HG02981 (cell line): ENCODE results near the gene CFLAR.
A peak's percentile ranks its signal among the peaks of the same experiment; 100 is the strongest.
"Not testable (repeated sequence)": the region's sequence is repeated elsewhere in the genome, so short reads cannot be mapped to it uniquely, and the experiment has no call there.

Experiments
- ATAC-seq: cut with Tn5 transposase; IDR thresholded peaks from one replicate; pipeline ENCODE4 v1.9.1; 2021; ENCODE audit warnings: mild to moderate bottlenecking, moderate library complexity; ENCODE audit not compliant: unreplicated experiment

CFLAR gene

DNA sequence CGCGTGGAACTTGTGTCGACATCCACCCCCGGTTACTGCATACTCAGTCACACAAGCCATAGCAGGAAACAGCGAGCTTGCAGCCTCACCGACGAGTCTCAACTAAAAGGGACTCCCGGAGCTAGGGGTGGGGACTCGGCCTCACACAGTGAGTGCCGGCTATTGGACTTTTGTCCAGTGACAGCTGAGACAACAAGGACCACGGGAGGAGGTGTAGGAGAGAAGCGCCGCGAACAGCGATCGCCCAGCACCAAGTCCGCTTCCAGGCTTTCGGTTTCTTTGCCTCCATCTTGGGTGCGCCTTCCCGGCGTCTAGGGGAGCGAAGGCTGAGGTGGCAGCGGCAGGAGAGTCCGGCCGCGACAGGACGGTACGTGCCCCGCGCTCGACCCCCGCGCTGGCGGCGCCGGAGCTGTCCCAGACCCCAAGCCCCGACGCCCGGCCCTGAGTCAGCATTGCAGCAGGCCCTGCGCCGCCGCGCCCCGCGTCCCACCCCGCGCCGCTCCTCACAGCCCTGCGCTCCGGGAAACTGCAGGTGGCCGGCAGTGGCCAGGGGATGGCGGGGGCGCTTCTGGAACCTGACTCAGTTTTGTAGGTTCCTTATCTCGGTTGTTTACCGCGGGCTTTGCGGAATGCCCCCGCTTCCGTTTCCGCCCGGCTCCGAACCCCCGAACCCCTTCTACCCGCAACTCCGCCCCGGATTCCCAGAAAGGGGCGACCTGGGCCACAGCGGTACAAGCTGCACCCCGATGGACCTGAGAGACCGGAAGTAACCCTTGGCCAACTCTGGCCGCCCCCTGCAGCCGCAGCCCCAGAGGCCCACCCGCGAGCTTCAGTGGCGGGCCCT lies at the start of gene CFLAR:
Gene CFLAR, plus strand, starts transcription at position 50 of the 844 bp plus-strand sequence. CDS start 13,702 bp downstream, outside the sequence.
- ATAC-seq: peak; percentile 25

DNA sequence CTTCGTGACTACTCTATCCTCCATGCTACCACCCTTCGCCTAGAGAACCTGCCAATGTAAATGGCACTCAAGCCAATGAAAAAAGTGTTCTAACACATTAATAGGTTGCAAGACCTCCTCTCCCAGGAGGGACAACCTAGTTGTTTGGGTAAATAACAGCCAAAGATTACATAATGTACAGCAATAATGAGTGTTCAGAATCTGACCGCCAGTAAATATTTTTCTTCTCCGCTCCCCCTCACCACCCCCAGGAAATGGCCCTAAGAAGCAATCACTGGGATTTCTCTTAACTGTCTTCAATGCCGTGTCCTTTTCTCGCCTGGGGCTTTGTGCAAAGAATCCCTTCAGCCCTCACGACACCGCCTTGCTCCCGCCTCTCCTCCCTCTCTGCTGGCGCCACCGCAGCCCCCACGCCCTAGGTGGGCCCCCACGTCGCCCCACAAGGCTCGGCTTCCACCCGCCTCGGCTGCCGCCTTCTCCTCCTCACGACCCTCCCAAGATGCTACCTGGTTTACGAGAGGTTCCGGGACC lies 45.0 kb upstream of the CFLAR start:
- ATAC-seq: peak; percentile 5

DNA sequence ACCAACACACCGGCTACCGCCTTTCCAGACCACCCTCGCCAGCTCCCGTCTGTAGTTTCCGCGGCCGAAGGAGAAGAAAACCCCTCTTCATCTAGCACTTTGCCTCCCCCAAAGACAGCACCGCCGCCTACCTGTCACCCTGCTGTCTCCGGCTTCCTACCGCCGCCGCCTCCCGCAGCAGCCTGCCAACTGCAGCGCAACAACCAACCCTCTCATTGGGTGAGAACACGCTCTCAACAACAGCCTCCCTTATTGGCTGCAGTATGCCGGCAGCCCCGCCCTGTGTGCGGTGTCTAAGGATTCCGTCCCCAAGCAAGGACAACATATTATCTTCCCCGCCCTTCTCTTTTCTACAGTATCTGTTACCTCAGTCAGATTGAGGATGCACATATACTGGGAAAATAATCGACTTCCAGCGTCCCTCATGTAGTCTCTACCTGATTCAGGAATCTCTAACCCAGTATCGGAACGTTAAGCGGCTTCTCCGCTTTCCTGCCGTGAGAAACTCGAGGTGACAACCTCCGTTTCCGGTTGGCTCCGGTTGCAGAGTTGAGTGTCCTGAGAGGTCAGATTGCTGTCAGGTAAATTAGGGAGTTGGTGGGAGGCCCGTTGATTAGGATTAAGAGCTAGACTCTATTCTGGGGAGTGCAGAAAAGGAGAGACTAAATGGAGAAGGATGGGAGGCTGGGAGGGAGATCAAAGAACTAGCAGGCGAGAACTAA lies 44.3 kb upstream of the CFLAR start, which contains the start of the genes HYCC2 and NDUFB3:
Gene HYCC2, minus strand, starts transcription at position 193 of the 722 bp plus-strand sequence. CDS start 47,662 bp downstream, outside the sequence.
Gene NDUFB3, plus strand, starts transcription at position 523 of the 722 bp plus-strand sequence. CDS start 6,882 bp downstream, outside the sequence.
- peak; percentile 97 for ATAC-seq

DNA sequence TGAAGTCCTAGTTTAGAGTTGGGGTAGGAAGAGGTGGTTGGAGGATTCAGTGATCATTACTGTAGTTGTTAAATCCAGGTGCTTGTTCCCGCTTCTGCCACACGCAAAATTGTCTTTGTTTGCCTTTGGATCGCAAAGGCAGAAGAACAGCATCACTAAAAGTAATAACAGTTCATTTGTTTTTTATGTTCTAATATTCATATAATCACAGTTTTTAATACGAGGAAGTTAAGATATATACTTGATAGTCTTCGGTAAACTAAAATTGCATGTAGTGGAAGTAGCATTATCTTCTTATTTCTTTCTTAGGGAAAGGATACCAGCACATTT lies 43.8 kb upstream of the CFLAR start:
- peak; percentile 4 for ATAC-seq

DNA sequence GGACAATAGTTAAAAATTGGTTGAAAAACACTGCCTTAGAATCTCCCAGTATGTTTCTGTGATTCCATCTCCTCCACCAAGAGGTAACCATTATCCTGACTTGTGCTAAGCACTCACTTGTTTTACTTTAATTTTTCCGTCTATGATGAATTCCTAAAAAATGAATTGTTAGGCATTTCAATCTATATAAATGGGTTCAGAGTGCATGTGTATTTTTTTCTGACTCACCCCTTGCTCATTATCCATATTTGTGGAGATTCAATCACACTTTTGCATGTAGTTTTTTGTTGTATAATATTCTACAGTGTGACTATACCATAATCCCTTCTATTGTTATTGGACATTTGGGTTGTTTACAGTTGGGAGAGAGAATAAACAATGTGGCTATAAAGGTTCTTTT lies 42.9 kb upstream of the CFLAR start:
- no peak for ATAC-seq

DNA sequence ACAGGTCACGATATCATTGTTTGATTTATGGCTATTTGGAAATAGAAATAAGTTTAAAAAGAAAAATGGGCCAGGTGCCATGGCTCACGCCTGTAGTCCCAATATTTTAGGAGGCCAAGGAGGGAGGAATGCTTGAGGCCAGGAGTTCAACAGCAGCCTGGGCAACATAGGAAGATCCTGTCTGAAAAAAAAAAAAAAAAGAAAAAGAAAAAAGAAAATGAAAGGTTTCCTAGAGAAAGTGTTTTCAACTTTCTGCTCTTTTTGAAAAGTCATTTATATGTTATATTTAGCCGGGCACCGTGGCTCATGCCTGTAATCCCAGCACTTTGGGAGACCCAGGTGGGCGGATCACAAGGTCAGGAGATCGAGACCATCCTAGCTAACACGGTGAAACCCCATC lies 41.0 kb upstream of the CFLAR start:
- no peak for ATAC-seq

DNA sequence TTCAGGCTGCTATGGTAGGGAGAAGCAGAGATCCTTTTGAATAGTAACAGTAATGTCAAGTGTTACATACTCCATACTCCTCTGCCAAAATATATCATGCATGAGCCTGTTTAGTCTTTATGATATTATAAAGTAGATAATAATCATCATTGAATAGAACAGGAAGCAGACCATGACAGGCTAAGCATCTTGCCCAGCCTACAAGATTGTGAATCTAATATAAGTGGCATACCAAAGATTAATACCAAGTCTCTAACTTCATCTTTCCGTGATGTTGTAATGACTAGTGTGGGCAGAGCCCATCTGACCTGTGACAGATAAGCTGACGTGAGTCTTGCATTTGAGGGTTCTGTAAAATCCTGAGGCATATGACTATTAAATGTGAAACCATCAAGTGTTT lies 31.1 kb upstream of the CFLAR start:
- ATAC-seq: no peak

DNA sequence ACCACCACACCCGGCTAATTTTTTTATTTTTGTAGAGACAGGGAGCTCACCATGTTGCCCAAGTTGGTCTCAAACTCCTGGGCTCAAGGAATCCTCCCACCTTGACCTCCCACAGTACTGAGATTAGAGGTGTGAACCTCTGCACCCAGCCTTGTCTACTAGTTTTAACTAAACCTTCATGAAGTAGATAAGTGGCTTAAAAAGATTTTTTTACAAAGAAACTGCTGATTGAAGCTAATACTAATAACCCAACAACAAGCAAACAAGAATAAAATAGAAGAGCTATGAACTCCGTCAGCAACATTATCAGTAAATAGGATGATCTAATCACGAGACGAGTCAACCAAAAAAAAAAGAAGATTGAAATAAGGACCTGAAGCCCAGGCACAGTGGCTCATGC lies 25.4 kb upstream of the CFLAR start:
- ATAC-seq: no peak

DNA sequence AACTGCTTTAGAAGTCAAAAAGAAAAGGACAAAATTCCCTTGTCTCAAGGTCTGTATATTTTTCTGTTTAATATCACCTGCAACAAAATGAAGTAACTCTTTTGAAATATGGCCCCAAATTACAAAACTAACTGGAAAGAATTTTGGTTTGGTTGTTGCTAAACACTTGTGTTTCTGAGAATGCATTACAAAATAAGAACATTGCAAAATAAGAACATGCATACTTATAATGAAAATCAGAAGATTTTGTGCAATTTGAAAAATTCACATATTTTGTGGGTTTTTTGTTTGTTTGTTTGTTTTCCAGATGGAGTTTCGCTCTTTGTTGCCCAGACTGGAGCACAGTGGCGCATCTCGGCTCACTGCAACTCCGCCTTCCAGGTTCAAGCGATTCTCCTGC lies 22.4 kb upstream of the CFLAR start:
- ATAC-seq: no peak

DNA sequence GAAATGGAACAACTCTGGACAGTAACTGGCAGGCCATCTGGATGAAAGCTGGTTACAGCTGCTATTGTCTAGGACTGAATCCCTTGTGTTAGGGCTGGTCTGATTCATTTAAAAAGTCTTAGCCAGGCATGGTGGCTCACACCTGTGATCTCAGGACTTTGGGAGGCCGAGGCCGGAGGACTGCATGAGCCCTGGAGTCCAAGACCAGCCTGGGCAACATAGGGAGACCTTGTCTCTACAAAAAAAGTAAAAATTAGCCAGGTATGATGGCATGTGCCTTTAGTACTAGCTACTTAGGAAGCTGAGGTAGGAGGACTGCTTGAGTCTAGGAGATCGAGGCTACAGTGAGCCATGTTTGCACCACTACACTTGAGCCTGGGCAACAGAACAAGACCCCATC lies 15.5 kb upstream of the CFLAR start:
- ATAC-seq: no peak

DNA sequence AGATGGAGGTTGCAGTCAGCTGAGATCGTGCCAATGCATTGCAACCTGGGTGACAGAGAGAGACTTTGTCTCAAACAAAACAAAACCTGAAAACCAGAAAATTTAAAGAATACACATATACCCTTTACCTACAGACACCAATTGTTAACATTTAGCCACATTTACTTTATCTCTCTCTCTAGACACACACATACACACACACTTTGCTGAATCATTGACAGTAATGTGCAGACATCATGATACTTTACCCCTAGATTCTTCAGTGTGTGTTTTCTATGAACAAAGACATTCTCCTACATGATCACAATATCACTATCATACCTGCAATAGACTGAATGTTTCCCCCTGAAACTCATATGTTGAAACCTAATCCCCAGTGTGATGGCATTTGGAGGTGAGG lies 10.2 kb upstream of the CFLAR start:
- no peak for ATAC-seq

DNA sequence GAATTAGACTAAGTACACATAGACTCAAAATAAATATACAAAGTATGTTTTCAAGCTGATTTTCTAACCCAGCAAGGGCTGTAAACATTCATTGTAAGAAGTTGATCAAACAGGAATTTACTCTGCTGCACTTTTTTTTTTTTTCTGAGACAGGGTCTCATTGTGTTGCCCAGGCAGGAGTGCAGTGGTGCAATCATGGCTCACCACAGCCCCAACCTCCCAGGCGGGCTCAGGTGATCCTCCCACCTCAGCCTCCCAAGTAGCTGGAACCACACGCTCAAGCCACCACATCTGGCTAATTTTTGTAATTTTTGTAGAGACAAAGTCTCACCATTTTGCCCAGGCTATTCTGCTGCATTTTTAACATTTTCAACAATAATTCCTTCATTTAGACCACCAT lies 8.3 kb upstream of the CFLAR start:
- ATAC-seq: no peak

DNA sequence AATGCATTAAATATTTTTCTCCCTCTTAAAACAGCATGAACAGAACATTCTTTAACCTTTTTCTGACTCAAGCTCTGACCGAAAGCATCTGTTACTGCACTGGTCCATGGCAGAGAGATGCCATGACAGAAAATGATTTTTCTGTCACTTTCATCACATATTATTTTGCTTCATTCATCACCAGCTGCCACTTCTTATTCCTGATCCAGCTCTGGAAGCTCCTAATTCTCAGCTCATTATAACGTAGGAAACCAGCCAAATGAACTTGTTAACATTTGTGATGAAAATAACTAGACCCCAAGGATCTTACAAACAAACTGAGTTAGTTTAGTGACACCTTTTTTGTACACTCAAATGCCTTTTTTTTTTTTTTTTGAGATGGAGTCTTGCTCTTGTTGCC lies 7.6 kb upstream of the CFLAR start:
- ATAC-seq: no peak

DNA sequence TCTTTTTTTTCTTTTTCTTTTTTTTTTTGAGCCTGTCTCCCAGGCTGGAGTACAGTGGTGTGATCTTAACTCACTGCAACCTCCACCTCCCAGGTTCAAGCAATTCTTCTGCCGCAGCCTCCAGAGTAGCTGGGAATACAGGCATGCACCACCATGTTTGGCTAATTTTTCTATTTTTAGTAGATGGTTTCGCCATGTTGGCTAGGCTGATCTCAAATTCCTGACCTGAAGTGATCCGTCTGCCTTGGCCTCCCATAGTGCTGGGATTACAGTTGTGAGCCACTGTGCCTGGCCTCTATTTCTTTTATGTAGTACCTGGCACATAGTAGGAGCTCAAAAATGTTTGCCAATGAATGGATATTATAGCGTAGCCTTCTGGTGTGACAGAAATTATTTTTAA lies 6.8 kb upstream of the CFLAR start:
- no peak for ATAC-seq

DNA sequence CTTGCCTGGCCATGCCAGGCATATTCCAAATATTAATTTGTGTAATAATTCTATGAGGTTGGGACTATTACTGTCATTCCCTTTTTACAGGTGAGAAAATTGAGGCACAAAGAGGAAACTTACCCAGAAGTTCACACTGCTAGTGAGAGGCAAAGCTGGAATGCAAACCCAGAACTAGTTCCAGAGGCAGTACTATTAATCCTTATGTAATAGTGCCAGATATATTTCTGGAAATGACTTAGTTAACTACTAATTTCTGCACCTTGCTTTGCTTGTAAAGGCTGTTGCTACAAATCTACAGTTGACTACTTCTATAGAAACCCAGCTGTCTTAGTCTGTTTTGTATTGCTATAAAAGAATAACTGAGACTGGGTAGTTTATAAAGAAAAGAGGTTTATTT lies 5.3 kb upstream of the CFLAR start:
- no peak for ATAC-seq

DNA sequence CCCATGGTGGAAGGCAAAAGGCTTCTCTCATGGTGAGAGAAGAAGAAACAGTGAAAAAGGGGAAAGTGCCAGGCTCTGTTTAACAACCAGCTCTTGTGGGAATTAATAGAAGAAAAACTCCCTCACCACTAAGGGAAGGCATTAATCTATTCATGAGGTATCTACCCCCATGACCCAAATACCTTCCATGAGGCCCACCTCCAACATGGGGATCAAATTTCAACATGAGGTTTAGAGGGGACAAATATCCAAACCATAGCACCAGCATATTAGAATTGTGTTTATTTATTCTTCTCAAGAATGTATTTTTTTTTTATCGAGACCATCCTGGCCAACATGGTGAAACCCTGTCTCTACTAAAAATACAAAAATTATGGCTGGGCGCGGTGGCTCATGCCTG lies 4.9 kb upstream of the CFLAR start:
- no peak for ATAC-seq

DNA sequence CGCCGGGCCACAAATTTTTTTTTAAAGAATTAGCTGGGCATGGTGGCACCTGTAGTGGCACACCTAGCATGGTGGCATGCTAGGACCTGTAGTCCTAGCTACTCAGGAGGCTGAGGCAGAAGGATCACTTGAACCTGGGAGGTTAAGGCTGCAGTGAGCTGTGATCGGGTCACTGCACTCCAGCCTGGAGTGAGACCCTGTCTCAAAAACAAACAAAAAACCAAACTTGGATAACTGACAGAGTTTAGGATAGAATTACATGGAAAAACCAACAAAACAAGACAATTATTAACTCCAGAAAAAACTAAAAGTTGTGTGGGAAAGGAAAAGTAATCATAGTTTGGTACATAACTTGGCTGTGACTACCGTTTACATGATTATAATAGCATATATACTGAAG lies 1.6 kb upstream of the CFLAR start:
- ATAC-seq: no peak

DNA sequence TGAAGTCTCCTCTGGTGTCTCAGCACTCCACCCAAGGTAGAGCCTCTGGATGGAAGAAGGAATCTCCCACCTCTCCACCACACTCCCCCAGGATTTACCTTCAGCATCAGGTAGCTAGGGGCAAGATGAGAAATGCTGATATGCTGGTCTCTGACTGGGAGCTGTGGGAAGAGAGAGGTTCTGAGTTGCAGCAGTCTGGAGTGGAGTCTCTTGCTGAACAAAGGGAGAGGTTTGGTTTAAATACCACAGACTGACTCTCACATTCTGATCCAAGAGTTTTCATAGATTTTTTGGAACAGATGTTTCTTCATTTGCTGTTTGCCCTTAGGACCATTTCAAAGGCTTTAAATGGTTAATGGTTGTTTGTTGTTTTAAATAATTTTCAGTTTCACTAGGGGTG lies 1.1 kb upstream of the CFLAR start:
- no peak for ATAC-seq

DNA sequence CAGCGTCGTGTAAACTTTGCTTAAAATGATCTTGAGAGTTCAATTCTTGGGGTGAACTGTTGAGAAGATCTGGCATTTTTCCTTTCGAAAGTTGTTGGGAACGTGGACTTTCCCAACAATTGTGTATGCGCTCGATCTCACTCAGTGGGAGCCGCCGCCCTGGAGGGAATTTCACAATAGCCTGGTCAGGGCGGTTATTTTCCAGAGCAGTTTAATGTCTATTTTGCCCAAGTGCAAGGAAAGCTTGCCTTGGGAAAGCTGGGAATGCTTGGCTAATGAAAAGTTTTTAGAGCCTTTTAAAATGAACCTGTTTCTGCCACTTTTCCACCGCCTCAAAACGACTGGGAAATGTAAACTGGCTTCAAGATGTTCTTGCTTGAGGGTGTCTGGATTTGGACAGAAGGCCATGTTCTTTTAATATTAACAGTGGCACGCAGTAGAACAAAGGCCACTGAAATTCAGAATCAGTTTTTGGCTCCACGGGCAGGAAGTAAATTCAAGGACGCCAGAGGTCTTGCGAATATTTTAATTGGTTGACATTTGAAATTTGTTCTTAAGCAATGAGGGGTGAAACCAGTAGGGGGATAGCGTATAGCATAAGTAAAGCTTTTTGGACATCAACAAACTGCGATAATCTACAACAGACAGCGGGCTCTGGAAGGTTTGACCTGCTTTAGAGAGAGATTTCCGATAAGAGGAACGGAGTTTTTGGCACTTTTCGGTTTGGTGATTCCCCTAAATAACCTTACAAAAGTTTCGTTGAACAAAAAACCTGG lies 1.2 kb downstream of the CFLAR start:
- ATAC-seq: peak; percentile 21

DNA sequence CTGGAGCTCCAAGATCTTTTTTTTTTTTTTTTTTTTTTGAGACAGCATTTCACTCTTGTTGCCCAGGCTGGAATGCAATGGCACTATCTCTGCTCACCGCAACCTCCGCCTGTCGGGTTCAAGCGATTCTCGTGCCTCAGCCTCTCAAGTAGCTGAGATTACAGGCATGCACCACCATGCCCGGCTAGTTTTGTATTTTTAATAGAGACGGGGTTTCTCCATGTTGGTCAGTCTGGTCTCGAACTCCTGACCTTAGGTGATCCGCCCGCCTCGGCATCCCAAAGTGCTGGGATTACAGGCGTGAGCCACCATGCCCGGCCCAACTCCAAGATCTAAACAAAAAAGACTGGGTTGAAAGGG lies 1.8 kb downstream of the CFLAR start:
- ATAC-seq: not testable (repeated sequence)
